Progenitor cell of endocrine pancreas (in vitro differentiated cells): ENCODE measurements around the gene HCN1. TPM values are rescaled to one million over a fixed set of nuclear protein-coding genes. Genes with fewer than 3 reads are reported as not detected.

ENCODE experiments used
- DNase-seq: peaks from one replicate; pipeline ENCODE4 v3.0.0; 2021; ENCODE audit warnings: low spot score; ENCODE audit not compliant: unreplicated experiment
- H3K27ac Mint-ChIP-seq: 2 replicates; pipeline ENCODE4 v1.8.0; 2021; ENCODE audit warnings: mild to moderate bottlenecking, moderate library complexity, mixed read lengths
- H3K27me3 Mint-ChIP-seq: 2 replicates; pipeline ENCODE4 v1.8.0; 2021; ENCODE audit warnings: mixed read lengths
- H3K36me3 Mint-ChIP-seq: 2 replicates; pipeline ENCODE4 v1.8.0; 2022; ENCODE audit warnings: mixed read lengths; ENCODE audit not compliant: insufficient read depth
- H3K4me1 Mint-ChIP-seq: 2 replicates; pipeline ENCODE4 v1.8.0; 2021; ENCODE audit warnings: low read depth, mixed read lengths
- H3K4me3 Mint-ChIP-seq: 2 replicates; pipeline ENCODE4 v1.8.0; 2021; ENCODE audit warnings: low read depth, mild to moderate bottlenecking, moderate library complexity, mixed read lengths
- H3K9me3 Mint-ChIP-seq: 2 replicates; pipeline ENCODE4 v1.8.0; 2021; ENCODE audit warnings: low read depth, mixed read lengths
- CTCF ChIP-seq: fragments of 200-600 bp; sonication (generic); IDR thresholded peaks from one replicate; pipeline ENCODE4 v1.5.0; 2021; ENCODE audit warnings: antibody characterized with exemption, mild to moderate bottlenecking; ENCODE audit not compliant: unreplicated experiment
- total RNA-seq: library from RNA; stranded (reverse); gene quantifications from 2 replicates; pipeline ENCODE4 v1.2.1, GENCODE V29; 2021

Gene HCN1
- total RNA-seq, 1 donor from 2014 or later: 0.14 TPM

- Mint-ChIP-seq H3K27ac (peak overlapping the region; percentile 63), H3K27me3 (no peaks in the 10 kb centered on the region), H3K36me3 (no peaks in the 10 kb centered on the region), H3K4me3 (no peak overlapping the region), H3K9me3 (no peaks in the 10 kb centered on the region), H3K4me1 (peaks cover 41% of the 10 kb centered on the region)
- TF ChIP-seq CTCF: no peak
- no peak for DNase-seq
Measured at GRCh38 chr5:45414620-45415573, 281.3 kb downstream of the HCN1 start.

- peaks cover 33% of the 10 kb centered on the region for H3K4me1 Mint-ChIP-seq
Measured at GRCh38 chr5:45411971-45412612, 284.1 kb downstream of the HCN1 start.

GRCh38 chr5:45410304-45410995 lies 285.7 kb downstream of the HCN1 start:
- Mint-ChIP-seq H3K27me3 (no peaks in the 10 kb centered on the region), H3K9me3 (no peaks in the 10 kb centered on the region), H3K27ac (no peak overlapping the region), H3K4me3 (no peak overlapping the region), H3K36me3 (no peaks in the 10 kb centered on the region), H3K4me1 (peaks cover 26% of the 10 kb centered on the region)
- no peak for DNase-seq
- no peak for TF ChIP-seq CTCF

More at GRCh38 chr5:45411971-45412612, 284.1 kb downstream of the HCN1 start:
- H3K27me3 Mint-ChIP-seq: no peaks in the 10 kb centered on the region
- no peaks in the 10 kb centered on the region for H3K36me3 Mint-ChIP-seq
- no peak for DNase-seq
- no peaks in the 10 kb centered on the region for H3K9me3 Mint-ChIP-seq
- H3K4me3 Mint-ChIP-seq: no peak overlapping the region
- H3K27ac Mint-ChIP-seq: peak overlapping the region; percentile 47
- TF ChIP-seq CTCF: no peak

GRCh38 chr5:45408067-45408466 lies 288.1 kb downstream of the HCN1 start:
- Mint-ChIP-seq H3K27me3 (no peaks in the 10 kb centered on the region), H3K4me1 (peaks cover 16% of the 10 kb centered on the region), H3K27ac (no peak overlapping the region), H3K36me3 (no peaks in the 10 kb centered on the region), H3K4me3 (no peak overlapping the region), H3K9me3 (no peaks in the 10 kb centered on the region)
- no peak for DNase-seq
- TF ChIP-seq CTCF: no peak
